PC-3 (cell line): ENCODE measurements around the gene ATP8A2. TPM values are rescaled to one million over a fixed set of nuclear protein-coding genes. Genes with fewer than 3 reads are reported as not detected.

Experiments
- ATAC-seq: fragments of 200-7000 bp; cut with Tn5 transposase; 2 replicates; pipeline ENCODE4 v1.9.1; 2020; ENCODE audit warnings: mild to moderate bottlenecking, moderate library complexity
- BruUV-seq: library from RNA; stranded (reverse); fragments of 400-500 nt; replicated peaks from 2 replicates; lab custom pipeline; 2021; lab: Mats Ljungman, UMichigan
- CTCF ChIA-PET: fragments of 300-600 bp; sonication (Branson Sonifier 250); formaldehyde crosslinking; loops from one replicate; lab custom pipeline; 2022; ENCODE audit warnings: antibody characterized with exemption; lab: Charles Lee
- POLR2A ChIA-PET: fragments of 300-600 bp; sonication (Branson Sonifier 250); formaldehyde crosslinking; loops from one replicate; lab custom pipeline; 2022; ENCODE audit warnings: antibody characterized with exemption; ENCODE audit not compliant: unreplicated experiment; lab: Charles Lee
- DNase-seq: peaks from one replicate; pipeline ENCODE4 v3.0.0-alpha.2; 2015
- H2AFZ ChIP-seq: fragments of 300-600 bp; sonication (generic); 2 replicates; pipeline ENCODE4 v1.6.0; 2016; ENCODE audit warnings: antibody characterized with exemption, low read length
- H3F3A ChIP-seq: fragments of 300-600 bp; sonication (generic); one replicate; pipeline ENCODE4 v1.6.0; 2017; ENCODE audit warnings: antibody characterized with exemption, low read length, control low read depth, mild to moderate bottlenecking; ENCODE audit not compliant: unreplicated experiment
- H3K27ac ChIP-seq: fragments of 300-600 bp; sonication (generic); 2 replicates; pipeline ENCODE4 v1.5.1; 2016; ENCODE audit warnings: mild to moderate bottlenecking, low read length
- H3K27me3 ChIP-seq: fragments of 300-600 bp; sonication (generic); 2 replicates; pipeline ENCODE4 v1.6.1; 2016; ENCODE audit warnings: low read length, mixed read lengths
- H3K36me3 ChIP-seq: fragments of 300-600 bp; sonication (generic); 2 replicates; pipeline ENCODE4 v1.6.1; 2016; ENCODE audit warnings: low read depth, mixed run types, low read length, mixed read lengths
- H3K4me1 ChIP-seq: fragments of 300-600 bp; sonication (generic); 2 replicates; pipeline ENCODE4 v1.5.1; 2016; ENCODE audit warnings: low read length; ENCODE audit not compliant: insufficient read depth
- H3K4me2 ChIP-seq: fragments of 300-600 bp; sonication (generic); 2 replicates; pipeline ENCODE4 v1.6.0; 2016; ENCODE audit warnings: low read length
- H3K4me3 ChIP-seq: fragments of 300-600 bp; sonication (generic); 2 replicates; pipeline ENCODE4 v1.5.1; 2016; ENCODE audit warnings: mild to moderate bottlenecking, low read length, mixed read lengths
- H3K79me2 ChIP-seq: fragments of 300-600 bp; sonication (generic); 2 replicates; pipeline ENCODE4 v1.6.1; 2017; ENCODE audit warnings: low read length, mixed read lengths
- H3K9ac ChIP-seq: fragments of 300-600 bp; sonication (generic); 2 replicates; pipeline ENCODE4 v1.6.0; 2016; ENCODE audit warnings: mild to moderate bottlenecking, low read length
- H3K9me2 ChIP-seq: fragments of 300-600 bp; sonication (generic); replicated peaks from 2 replicates; pipeline ENCODE4 v1.6.1; 2016; ENCODE audit warnings: mixed run types, low read length, mixed read lengths
- H3K9me3 ChIP-seq: fragments of 300-600 bp; sonication (generic); 2 replicates; pipeline ENCODE4 v1.6.1; 2016; ENCODE audit warnings: low read length, mixed read lengths
- H4K20me1 ChIP-seq: fragments of 300-600 bp; sonication (generic); 2 replicates; pipeline ENCODE4 v1.6.1; 2016; ENCODE audit warnings: low read length, mixed read lengths
- EZH2 ChIP-seq: fragments of 300-600 bp; sonication (generic); IDR thresholded peaks from one replicate; pipeline ENCODE4 v1.6.1; 2017; ENCODE audit warnings: antibody characterized with exemption, mild to moderate bottlenecking, low read length; ENCODE audit not compliant: unreplicated experiment
- EZH2phosphoT487 ChIP-seq: fragments of 300-600 bp; sonication (generic); IDR thresholded peaks from 2 replicates; pipeline ENCODE4 v1.6.1; 2018; ENCODE audit warnings: mild to moderate bottlenecking, antibody characterized with exemption, low read length, borderline replicate concordance
- intact Hi-C: fragments of 100-400 bp; cut with micrococcal nuclease; formaldehyde crosslinking; loops from 2 replicates; pipeline ENCODE4 v1.9.0; 2023
- total RNA-seq: library from RNA; depleted of rRNA; stranded (reverse); fragments of >200 nt; gene quantifications from 2 replicates; pipeline ENCODE4 v1.2.3, GENCODE V29; 2014
- TF ChIP-seq, protein P1 (sequence below): fragments of 300-600 bp; sonication (generic); conservative IDR thresholded peaks from 2 replicates; pipeline ENCODE4 v1.5.1; 2017; ENCODE audit warnings: antibody characterized with exemption, low read depth, mild to moderate bottlenecking, low read length

The ATP8A2 gene
- total RNA-seq, 1 experiment from 2014 or later, result 0.04 TPM

- no peak overlapping the region for H3K4me3 ChIP-seq
- H3K4me2 ChIP-seq, result no peak overlapping the region
- intact Hi-C loops, result no loop called here
- no peak for ATAC-seq
- H3F3A ChIP-seq, result no peaks in the 10 kb centered on the region
- CTCF ChIA-PET, result no interaction called here
- H3K4me1 ChIP-seq, result no peaks in the 10 kb centered on the region
- H3K9ac ChIP-seq, result no peak overlapping the region
- H4K20me1 ChIP-seq, result no peaks in the 10 kb centered on the region
- H2AFZ ChIP-seq, result no peak overlapping the region
- no peaks in the 10 kb centered on the region for H3K9me2 ChIP-seq
- TF ChIP-seq EZH2phosphoT487 (no peak), EZH2 (no peak)
- TF ChIP-seq, protein P1, sequence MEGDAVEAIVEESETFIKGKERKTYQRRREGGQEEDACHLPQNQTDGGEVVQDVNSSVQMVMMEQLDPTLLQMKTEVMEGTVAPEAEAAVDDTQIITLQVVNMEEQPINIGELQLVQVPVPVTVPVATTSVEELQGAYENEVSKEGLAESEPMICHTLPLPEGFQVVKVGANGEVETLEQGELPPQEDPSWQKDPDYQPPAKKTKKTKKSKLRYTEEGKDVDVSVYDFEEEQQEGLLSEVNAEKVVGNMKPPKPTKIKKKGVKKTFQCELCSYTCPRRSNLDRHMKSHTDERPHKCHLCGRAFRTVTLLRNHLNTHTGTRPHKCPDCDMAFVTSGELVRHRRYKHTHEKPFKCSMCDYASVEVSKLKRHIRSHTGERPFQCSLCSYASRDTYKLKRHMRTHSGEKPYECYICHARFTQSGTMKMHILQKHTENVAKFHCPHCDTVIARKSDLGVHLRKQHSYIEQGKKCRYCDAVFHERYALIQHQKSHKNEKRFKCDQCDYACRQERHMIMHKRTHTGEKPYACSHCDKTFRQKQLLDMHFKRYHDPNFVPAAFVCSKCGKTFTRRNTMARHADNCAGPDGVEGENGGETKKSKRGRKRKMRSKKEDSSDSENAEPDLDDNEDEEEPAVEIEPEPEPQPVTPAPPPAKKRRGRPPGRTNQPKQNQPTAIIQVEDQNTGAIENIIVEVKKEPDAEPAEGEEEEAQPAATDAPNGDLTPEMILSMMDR, result no peak
- H3K9me3 ChIP-seq, result no peaks in the 10 kb centered on the region
- no peak for DNase-seq
- H3K79me2 ChIP-seq, result no peaks in the 10 kb centered on the region
- BruUV-seq, result no TSS peak
- no peak overlapping the region for H3K27ac ChIP-seq
- POLR2A ChIA-PET, result no interaction called here
- H3K36me3 ChIP-seq, result no peaks in the 10 kb centered on the region
- H3K27me3 ChIP-seq, result peaks cover 44% of the 10 kb centered on the region
Observed at GRCh38 chr13:25692099-25692498, 320.3 kb downstream of the ATP8A2 start.

DNA sequence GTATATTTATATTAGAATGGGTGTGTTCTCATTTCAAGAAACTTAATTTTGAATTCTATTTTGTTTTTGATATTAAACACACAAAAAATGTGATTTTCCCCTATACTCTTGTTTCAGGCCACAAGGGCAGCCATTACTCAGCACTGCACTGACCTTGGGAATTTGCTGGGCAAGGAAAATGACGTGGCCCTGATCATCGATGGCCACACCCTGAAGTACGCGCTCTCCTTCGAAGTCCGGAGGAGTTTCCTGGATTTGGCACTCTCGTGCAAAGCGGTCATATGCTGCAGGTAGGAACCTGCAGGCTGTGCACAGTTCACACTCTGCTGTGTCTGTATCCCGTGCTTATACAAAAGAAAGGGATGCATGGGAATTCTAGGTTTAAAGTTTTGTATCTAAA lies 327.3 kb downstream of the ATP8A2 start:
- Histone ChIP-seq H3F3A (no peaks in the 10 kb centered on the region), H3K4me2 (no peak overlapping the region), H3K4me3 (no peak overlapping the region), H3K9ac (no peak overlapping the region), H3K36me3 (no peaks in the 10 kb centered on the region), H2AFZ (no peak overlapping the region), H4K20me1 (no peaks in the 10 kb centered on the region), H3K9me2 (no peaks in the 10 kb centered on the region), H3K27me3 (peaks cover 19% of the 10 kb centered on the region; the same call in 1 of the 2 replicates), H3K27ac (no peak overlapping the region), H3K9me3 (no peaks in the 10 kb centered on the region), H3K4me1 (no peaks in the 10 kb centered on the region), H3K79me2 (no peaks in the 10 kb centered on the region)
- no TSS peak for BruUV-seq
- ChIA-PET CTCF (no interaction called here), POLR2A (no interaction called here)
- intact Hi-C loops, result no loop called here
- no peak for TF ChIP-seq EZH2phosphoT487
- TF ChIP-seq EZH2, result no peak
- TF ChIP-seq, protein P1, result no peak
- DNase-seq (no peak), ATAC-seq (no peak)

GRCh38 chr13:25699600-25699999 lies 327.8 kb downstream of the ATP8A2 start:
- no peaks in the 10 kb centered on the region for H3K9me2 ChIP-seq
- no peaks in the 10 kb centered on the region for H3K79me2 ChIP-seq
- CTCF ChIA-PET, result no interaction called here
- DNase-seq, result no peak
- ATAC-seq, result no peak
- no peaks in the 10 kb centered on the region for H3K4me1 ChIP-seq
- BruUV-seq, result no TSS peak
- no peak overlapping the region for H3K4me3 ChIP-seq
- H3K36me3 ChIP-seq, result no peaks in the 10 kb centered on the region
- H3K4me2 ChIP-seq, result no peak overlapping the region
- H3K9me3 ChIP-seq, result no peaks in the 10 kb centered on the region
- H3F3A ChIP-seq, result no peaks in the 10 kb centered on the region
- intact Hi-C loops, result no loop called here
- H3K27ac ChIP-seq, result no peak overlapping the region
- POLR2A ChIA-PET, result no interaction called here
- peaks cover 19% of the 10 kb centered on the region; the same call in 1 of the 2 replicates for H3K27me3 ChIP-seq
- TF ChIP-seq EZH2 (no peak), EZH2phosphoT487 (no peak)
- TF ChIP-seq, protein P1, result no peak
- H3K9ac ChIP-seq, result no peak overlapping the region
- no peaks in the 10 kb centered on the region for H4K20me1 ChIP-seq
- no peak overlapping the region for H2AFZ ChIP-seq
